Activated CD8-positive, alpha-beta memory T cell treated with anti-CD3 and anti-CD28 coated beads for 36 hours (primary cell): Measurements from ENCODE around the gene HKDC1. TPM values are rescaled to one million over a fixed set of nuclear protein-coding genes. Genes with fewer than 3 reads are reported as not detected.
"Not testable (repeated sequence)": the region's sequence is repeated elsewhere in the genome, so short reads cannot be mapped to it uniquely, and the experiment has no call there.

Experiments
- CTCF ChIA-PET: fragments of 350-600 bp; sonication (Branson Sonifier 250); formaldehyde crosslinking; loops from one replicate; lab custom pipeline; 2021; ENCODE audit warnings: antibody characterized with exemption; lab: Charles Lee
- POLR2A ChIA-PET: fragments of 350-600 bp; sonication (Branson Sonifier 250); formaldehyde crosslinking; loops from one replicate; lab custom pipeline; 2021; ENCODE audit warnings: antibody characterized with exemption; lab: Charles Lee
- total RNA-seq, 2 experiments: library from RNA; stranded (reverse); gene quantifications; one replicate each; pipeline ENCODE4 v1.2.3, GENCODE V29; 2021

HKDC1 gene
- not detected for total RNA-seq

GRCh38 chr10:69220041-69220451 lies at the start of gene HKDC1:
Gene HKDC1, plus strand, starts transcription at chr10:69220332. Its CDS starts 104 bp downstream, at chr10:69220436.
- POLR2A ChIA-PET = no interaction called here
- CTCF ChIA-PET = interaction anchor here (1.0 kb wide), 1 partner anchor 8 kb away, joined by 3 read pairs; no protein-coding TSS in a partner anchor

GRCh38 chr10:69172241-69172982 lies 47.7 kb upstream of the HKDC1 start:
- ChIA-PET POLR2A (no interaction called here), CTCF (no interaction called here)

- CTCF ChIA-PET, POLR2A ChIA-PET: not testable (repeated sequence)
Observed at GRCh38 chr10:69175326-69175725, 44.8 kb upstream of the HKDC1 start.

- CTCF ChIA-PET = no interaction called here
- POLR2A ChIA-PET = no interaction called here
Observed at GRCh38 chr10:69176823-69177222, 43.3 kb upstream of the HKDC1 start.

- CTCF ChIA-PET = no interaction called here
Observed at GRCh38 chr10:69179089-69179742, 40.9 kb upstream of the HKDC1 start.

GRCh38 chr10:69179743-69180524 lies 40.2 kb upstream of the HKDC1 start, which contains the start of gene SUPV3L1:
Gene SUPV3L1, plus strand, starts transcription at chr10:69180234. Its CDS starts 58 bp downstream, at chr10:69180292.
- CTCF ChIA-PET = no interaction called here
- POLR2A ChIA-PET = interaction anchor here (1.4 kb wide), 1 partner anchor 43 kb away, joined by 3 read pairs; no protein-coding TSS in a partner anchor

More at GRCh38 chr10:69179089-69179742, 40.9 kb upstream of the HKDC1 start:
- POLR2A ChIA-PET = interaction anchor here (1.4 kb wide), 1 partner anchor 43 kb away, joined by 3 read pairs; no protein-coding TSS in a partner anchor

- ChIA-PET CTCF (no interaction called here), POLR2A (interaction anchor here (1.4 kb wide), 1 partner anchor 42 kb away, joined by 3 read pairs; no protein-coding TSS in a partner anchor)
Observed at GRCh38 chr10:69180525-69181204, 39.5 kb upstream of the HKDC1 start.

GRCh38 chr10:69181433-69181832 lies 38.7 kb upstream of the HKDC1 start:
- POLR2A ChIA-PET = no interaction called here

GRCh38 chr10:69182005-69182404 lies 38.1 kb upstream of the HKDC1 start:
- CTCF ChIA-PET = no interaction called here
- POLR2A ChIA-PET = no interaction called here

More at GRCh38 chr10:69181433-69181832, 38.7 kb upstream of the HKDC1 start:
- CTCF ChIA-PET = no interaction called here

- POLR2A ChIA-PET = no interaction called here
- CTCF ChIA-PET = interaction anchor here (0.7 kb wide), 1 partner anchor 167 kb away, joined by 3 read pairs; no protein-coding TSS in a partner anchor
Observed at GRCh38 chr10:69186524-69186923, 33.6 kb upstream of the HKDC1 start.

- ChIA-PET POLR2A (no interaction called here), CTCF (no interaction called here)
Observed at GRCh38 chr10:69201045-69201444, 19.1 kb upstream of the HKDC1 start.

- CTCF ChIA-PET = no interaction called here
- POLR2A ChIA-PET = no interaction called here
Observed at GRCh38 chr10:69202332-69202731, 17.8 kb upstream of the HKDC1 start.

- CTCF ChIA-PET = no interaction called here
- POLR2A ChIA-PET = no interaction called here
Observed at GRCh38 chr10:69208761-69209160, 11.4 kb upstream of the HKDC1 start.

- POLR2A ChIA-PET = no interaction called here
- CTCF ChIA-PET = no interaction called here
Observed at GRCh38 chr10:69209787-69210484, 10.2 kb upstream of the HKDC1 start.

- ChIA-PET POLR2A (no interaction called here), CTCF (interaction anchor here (0.6 kb wide), 1 partner anchor 956 kb away, joined by 3 read pairs; no protein-coding TSS in a partner anchor)
Observed at GRCh38 chr10:69211104-69211503, 9.0 kb upstream of the HKDC1 start.

- ChIA-PET POLR2A (no interaction called here), CTCF (interaction anchor here (0.8 kb wide), 1 partner anchor 9 kb away, joined by 3 read pairs; the partner anchor contains the start of gene HKDC1)
Observed at GRCh38 chr10:69211524-69211923, 8.6 kb upstream of the HKDC1 start.

- ChIA-PET POLR2A (no interaction called here), CTCF (no interaction called here)
Observed at GRCh38 chr10:69213591-69214311, 6.4 kb upstream of the HKDC1 start.
